Endothelial cell of hepatic sinusoid (primary cell): ENCODE data around the gene C9orf50.

Experiments
- in situ Hi-C: cut with HindIII; loops from 2 replicates; pipeline ENCODE4 v1.10.0; 2017; ENCODE audit warnings: low sequenced_read_pairs

C9orf50 gene

GRCh38 chr9:129633207-129633606 is 12.3 kb upstream of the C9orf50 start:
- in situ Hi-C loops, result loop anchor here (5.0 kb wide), 6 partner anchors 44 to 501 kb away; no protein-coding TSS in a partner anchor

GRCh38 chr9:129632460-129632859 is 11.6 kb upstream of the C9orf50 start:
- in situ Hi-C loops, result loop anchor here (5.0 kb wide), 6 partner anchors 45 to 500 kb away; no protein-coding TSS in a partner anchor

GRCh38 chr9:129631674-129632129 is 10.8 kb upstream of the C9orf50 start:
- in situ Hi-C loops, result loop anchor here (5.0 kb wide), 6 partner anchors 46 to 499 kb away; no protein-coding TSS in a partner anchor

GRCh38 chr9:129630967-129631673 is 10.2 kb upstream of the C9orf50 start:
- in situ Hi-C loops, result loop anchor here (5.0 kb wide), 6 partner anchors 46 to 499 kb away; no protein-coding TSS in a partner anchor

- in situ Hi-C loops, result loop anchor here (10.0 kb wide), 1 partner anchor 255 kb away; no protein-coding TSS in a partner anchor
Observed at GRCh38 chr9:129629251-129629820, 8.4 kb upstream of the C9orf50 start.

GRCh38 chr9:129628709-129629108 is 7.8 kb upstream of the C9orf50 start:
- in situ Hi-C loops, result loop anchor here (10.0 kb wide), 1 partner anchor 254 kb away; no protein-coding TSS in a partner anchor

GRCh38 chr9:129627556-129628440 is 6.9 kb upstream of the C9orf50 start:
- in situ Hi-C loops, result loop anchor here (10.0 kb wide), 1 partner anchor 253 kb away; no protein-coding TSS in a partner anchor

- in situ Hi-C loops, result loop anchor here (10.0 kb wide), 1 partner anchor 252 kb away; no protein-coding TSS in a partner anchor
Observed at GRCh38 chr9:129626625-129627284, 5.9 kb upstream of the C9orf50 start.

- in situ Hi-C loops, result loop anchor here (10.0 kb wide), 1 partner anchor 251 kb away; no protein-coding TSS in a partner anchor
Observed at GRCh38 chr9:129626079-129626624, 5.3 kb upstream of the C9orf50 start, which contains the start of gene NTMT1. Gene NTMT1 (plus strand): TSS chr9:129626163. CDS start chr9:129632704, 6,541 bp downstream.

GRCh38 chr9:129624947-129625346 is 4.0 kb upstream of the C9orf50 start:
- in situ Hi-C loops, result loop anchor here (10.0 kb wide), 1 partner anchor 250 kb away; no protein-coding TSS in a partner anchor

GRCh38 chr9:129624168-129624759 is 3.4 kb upstream of the C9orf50 start:
- in situ Hi-C loops, result loop anchor here (10.0 kb wide), 1 partner anchor 249 kb away; no protein-coding TSS in a partner anchor

GRCh38 chr9:129623331-129623730 is 2.4 kb upstream of the C9orf50 start:
- in situ Hi-C loops, result loop anchor here (10.0 kb wide), 1 partner anchor 249 kb away; no protein-coding TSS in a partner anchor

GRCh38 chr9:129619787-129620668 is 873 bp downstream of the C9orf50 start:
- in situ Hi-C loops, result loop anchor here (10.0 kb wide), 1 partner anchor 245 kb away; no protein-coding TSS in a partner anchor

GRCh38 chr9:129617167-129617566 is 3.7 kb downstream of the C9orf50 start:
- in situ Hi-C loops, result no loop called here

GRCh38 chr9:129615407-129616285 is 5.3 kb downstream of the C9orf50 start:
- in situ Hi-C loops, result no loop called here

GRCh38 chr9:129614932-129615331 is 6.0 kb downstream of the C9orf50 start:
- in situ Hi-C loops, result no loop called here

- in situ Hi-C loops, result no loop called here
Observed at GRCh38 chr9:129613520-129614175, 7.3 kb downstream of the C9orf50 start.
